Epithelial cell of prostate (primary cell): ENCODE measurements around the gene SBNO2.

Experiments
- DNase-seq: peaks from one replicate; pipeline ENCODE4 v3.0.0-alpha.2; 2011; ENCODE audit warnings: low read depth, low spot score
- H3K27ac ChIP-seq: fragments of 450-650 bp; 2 replicates; pipeline ENCODE4 v1.5.1; 2017; ENCODE audit warnings: mild to moderate bottlenecking

The SBNO2 gene

DNA sequence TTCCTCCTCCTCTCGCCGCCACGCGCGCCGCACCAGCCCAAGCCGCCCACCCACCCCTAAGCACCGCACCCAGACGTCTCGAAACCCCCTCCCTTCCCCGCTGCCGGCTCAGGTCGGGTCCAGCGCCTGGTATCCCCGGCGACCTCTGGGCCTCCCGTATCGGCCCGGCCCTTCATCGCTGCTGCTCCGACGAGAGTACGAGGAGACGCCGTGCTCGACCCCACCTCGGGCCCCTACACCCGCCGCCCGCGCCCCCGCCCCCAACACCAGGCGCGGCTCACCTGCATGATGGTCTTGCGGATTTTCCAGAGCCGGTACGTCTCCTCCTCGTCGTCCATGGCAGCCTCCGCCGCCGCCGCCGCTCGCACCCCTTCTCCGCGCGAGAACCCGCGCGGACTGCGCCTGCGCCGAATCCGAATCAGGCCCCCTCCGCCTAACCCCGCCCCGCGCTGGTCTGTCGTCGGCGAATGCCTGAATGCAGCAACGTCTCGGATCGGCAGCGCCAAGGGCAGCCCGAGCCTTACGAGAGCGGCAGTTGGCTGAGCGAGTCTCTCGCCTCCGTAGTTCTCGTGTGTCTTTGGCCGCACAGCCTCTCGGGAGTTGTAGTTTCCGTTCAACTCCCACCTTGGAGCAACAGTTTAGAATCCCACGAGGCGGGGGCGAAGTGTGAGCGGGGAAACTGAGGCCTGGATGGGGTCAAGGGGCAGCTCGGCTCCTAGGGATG lies 78.9 kb downstream of the SBNO2 start, which contains the start of gene POLR2E:
Gene POLR2E, minus strand, starts transcription at position 398 of the 724 bp plus-strand sequence. Its CDS starts 60 bp downstream, at position 338.
- DNase-seq = peak; percentile 88
- peak within 1 kb of the TSS; percentile 24 for H3K27ac ChIP-seq

- peak overlapping the region; percentile 24 for H3K27ac ChIP-seq
- DNase-seq = no peak
These were observed 79.5 kb downstream of the SBNO2 start for GRCh38 chr19:1094655-1094977.

DNA sequence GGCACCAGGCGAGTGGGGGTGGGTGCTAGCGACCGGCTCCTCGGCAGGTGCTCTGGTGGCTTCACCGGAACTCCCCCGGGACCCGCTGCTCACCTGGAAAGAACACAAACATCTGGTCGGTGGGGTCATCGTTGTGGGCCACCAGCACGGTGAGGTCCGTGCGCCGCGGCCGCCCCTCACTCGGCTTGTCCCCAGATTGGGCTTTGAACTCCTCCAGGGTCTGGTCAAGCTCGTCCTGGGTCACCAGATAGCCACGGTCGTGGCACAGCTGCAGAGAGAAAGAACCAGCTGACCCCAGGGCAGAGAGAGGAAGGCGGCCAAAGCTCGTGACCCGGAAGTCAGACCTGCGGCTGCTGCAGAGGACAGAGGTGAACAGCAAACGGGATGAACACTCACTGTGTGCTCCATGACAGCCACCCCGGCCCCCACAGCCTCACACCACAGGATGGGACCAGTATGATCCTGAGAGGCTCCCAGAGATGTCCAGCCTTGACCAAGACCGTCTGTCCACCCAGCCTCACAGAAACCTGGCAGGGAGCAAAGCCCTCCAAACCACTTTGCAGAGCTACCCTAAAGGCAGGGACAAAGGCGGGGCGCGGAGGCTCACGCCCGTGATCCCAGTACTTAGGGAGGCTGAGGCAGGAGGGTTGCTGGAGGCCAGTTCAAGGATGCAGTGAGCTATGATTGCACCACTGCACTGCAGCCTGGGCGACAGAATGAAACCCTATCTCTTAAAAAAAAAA lies 80.1 kb downstream of the SBNO2 start:
- no peak for DNase-seq
- no peak overlapping the region for H3K27ac ChIP-seq

- H3K27ac ChIP-seq = no peak overlapping the region
- DNase-seq = no peak
These were observed 80.7 kb downstream of the SBNO2 start for GRCh38 chr19:1093330-1093729.

GRCh38 chr19:1091544-1092175 lies 82.4 kb downstream of the SBNO2 start:
- DNase-seq = no peak
- no peak overlapping the region for H3K27ac ChIP-seq

GRCh38 chr19:1090731-1091543 lies 83.1 kb downstream of the SBNO2 start:
- DNase-seq = no peak
- no peak overlapping the region for H3K27ac ChIP-seq

DNA sequence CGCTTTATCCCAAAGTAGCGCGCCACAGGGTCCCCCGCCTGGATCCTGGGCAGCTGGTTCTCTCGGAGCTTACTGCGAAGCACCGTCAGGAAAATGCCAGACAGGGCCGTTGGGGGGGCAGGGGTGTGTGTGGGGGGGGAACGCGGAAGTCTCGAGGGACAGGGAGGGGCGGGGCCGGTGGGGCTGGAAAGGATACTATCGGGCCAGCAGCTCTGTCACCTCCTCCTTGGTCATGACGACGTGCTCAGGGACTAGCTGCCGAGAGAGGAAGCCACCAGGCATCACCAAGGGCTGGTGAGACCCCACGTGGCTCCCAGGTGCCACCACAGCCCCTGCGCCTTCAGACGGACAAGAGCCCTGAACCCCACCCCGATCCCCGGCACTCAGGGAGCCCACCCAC lies 84.2 kb downstream of the SBNO2 start:
- DNase-seq = no peak

GRCh38 chr19:1089126-1089771 lies 84.8 kb downstream of the SBNO2 start:
- no peak overlapping the region for H3K27ac ChIP-seq
- DNase-seq = no peak

More for the DNA sequence above, 84.2 kb downstream of the SBNO2 start:
- no peak overlapping the region for H3K27ac ChIP-seq

GRCh38 chr19:1088416-1089010 lies 85.6 kb downstream of the SBNO2 start:
- no peak for DNase-seq
- no peak overlapping the region for H3K27ac ChIP-seq

DNA sequence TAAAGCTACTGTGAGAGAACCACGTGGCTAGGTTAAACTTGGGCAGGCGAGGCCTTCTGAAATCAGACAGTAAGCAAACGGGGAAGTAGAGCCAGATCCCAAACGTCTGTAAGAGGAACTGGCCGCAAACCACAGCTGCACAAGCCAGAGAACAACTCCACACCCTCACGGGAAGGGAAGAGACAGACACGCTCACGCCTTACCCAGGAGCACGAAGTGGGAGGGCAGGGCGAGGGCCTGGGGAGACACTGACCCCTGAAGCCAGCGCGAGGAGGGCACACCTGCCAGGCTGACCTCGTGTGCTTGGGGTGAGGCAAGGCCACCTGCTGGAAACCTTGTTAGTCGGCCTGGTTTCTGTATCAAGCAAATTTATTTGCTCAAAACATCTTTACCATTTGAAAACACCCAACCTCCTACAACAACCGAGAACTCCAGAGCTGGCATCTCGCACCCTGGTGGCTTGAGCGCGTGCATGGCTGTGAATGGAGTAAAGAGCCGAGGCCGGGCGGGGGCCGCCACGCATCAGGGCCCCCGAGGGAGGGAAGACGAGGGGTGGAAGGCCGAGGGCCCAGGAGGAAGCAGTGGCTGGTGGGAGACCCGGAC lies 86.2 kb downstream of the SBNO2 start:
- H3K27ac ChIP-seq = no peak overlapping the region
- DNase-seq = no peak

GRCh38 chr19:1086613-1087012 lies 87.5 kb downstream of the SBNO2 start:
- no peak overlapping the region for H3K27ac ChIP-seq
- no peak for DNase-seq

- no peak overlapping the region for H3K27ac ChIP-seq
- DNase-seq = no peak
These were observed 88.2 kb downstream of the SBNO2 start for GRCh38 chr19:1085676-1086442.

DNA sequence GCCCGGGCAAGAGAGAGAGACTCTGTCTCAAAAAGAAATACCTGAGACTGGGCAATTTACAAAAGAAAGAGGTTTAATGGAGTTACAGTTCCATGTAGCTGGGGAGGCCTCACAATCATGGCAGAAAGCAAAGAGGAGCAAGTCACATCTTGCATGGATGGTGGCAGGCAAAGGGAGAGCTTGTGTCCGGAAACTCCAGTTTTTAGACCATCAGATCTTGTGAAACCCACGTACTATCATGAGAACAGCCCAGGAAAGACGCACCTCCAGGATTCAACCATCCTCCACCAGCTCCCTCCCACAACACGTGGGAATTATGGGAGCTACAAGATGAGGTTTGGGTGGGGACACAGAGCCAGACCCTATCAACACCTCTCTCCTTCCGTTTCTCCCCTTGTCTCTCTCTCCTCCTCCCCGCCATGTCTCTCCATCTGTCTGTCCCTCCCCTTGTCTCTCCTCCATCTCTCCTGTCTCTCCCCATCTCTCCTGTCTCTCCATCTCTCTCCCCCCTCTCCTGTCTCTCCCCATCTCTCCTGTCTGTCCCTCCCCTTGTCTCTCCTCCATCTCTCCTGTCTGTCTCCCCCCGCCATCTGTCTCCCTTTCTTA lies 88.9 kb downstream of the SBNO2 start:
- DNase-seq = no peak
- H3K27ac ChIP-seq = no peak overlapping the region

DNA sequence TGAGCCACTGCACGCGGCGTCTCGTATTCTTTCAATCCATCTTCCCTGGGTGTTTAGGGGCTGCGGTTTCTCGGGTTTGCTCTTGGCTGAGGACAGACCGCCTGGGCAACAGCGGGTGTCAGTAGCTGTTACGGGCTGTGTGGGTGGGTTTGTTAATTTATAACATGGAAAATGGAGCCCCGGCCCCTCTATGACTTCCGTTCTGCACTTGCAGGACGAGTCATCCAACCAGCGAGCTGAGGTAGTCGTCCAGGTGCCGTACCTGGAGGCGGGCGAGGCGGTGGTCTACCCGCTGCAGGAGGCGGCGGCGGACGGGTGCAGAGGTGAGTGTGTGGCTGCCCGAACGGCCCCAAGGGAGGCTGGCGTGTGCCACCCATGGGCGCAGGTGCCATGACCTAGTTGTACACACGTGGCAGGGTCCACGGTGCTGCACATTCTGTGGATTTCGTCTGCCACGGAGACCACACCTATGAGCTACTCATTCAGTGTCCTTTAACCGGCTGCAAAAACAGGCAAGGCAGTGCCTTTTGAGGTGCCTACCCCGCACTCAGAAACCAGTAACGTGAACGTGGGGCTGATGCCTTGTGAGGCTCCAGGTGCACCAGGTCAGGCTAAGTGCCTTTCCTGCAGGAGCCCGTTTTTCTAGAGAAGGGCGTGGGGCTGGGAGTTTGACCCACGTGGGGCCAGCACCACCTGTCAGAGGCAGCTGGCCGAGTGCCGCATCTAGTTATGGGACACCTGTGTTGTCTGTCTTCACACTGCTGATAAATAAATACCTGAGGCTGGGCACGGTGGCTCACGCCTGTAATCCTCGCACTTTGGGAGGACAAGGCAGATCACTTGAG lies 89.8 kb downstream of the SBNO2 start:
- DNase-seq = no peak
- H3K27ac ChIP-seq = no peak overlapping the region

- DNase-seq = no peak
- peak overlapping the region; percentile 51 for H3K27ac ChIP-seq
These were observed 90.9 kb downstream of the SBNO2 start for GRCh38 chr19:1082928-1083816.
